ENCODE measurements around the gene TK1.

TK1 gene

DNA sequence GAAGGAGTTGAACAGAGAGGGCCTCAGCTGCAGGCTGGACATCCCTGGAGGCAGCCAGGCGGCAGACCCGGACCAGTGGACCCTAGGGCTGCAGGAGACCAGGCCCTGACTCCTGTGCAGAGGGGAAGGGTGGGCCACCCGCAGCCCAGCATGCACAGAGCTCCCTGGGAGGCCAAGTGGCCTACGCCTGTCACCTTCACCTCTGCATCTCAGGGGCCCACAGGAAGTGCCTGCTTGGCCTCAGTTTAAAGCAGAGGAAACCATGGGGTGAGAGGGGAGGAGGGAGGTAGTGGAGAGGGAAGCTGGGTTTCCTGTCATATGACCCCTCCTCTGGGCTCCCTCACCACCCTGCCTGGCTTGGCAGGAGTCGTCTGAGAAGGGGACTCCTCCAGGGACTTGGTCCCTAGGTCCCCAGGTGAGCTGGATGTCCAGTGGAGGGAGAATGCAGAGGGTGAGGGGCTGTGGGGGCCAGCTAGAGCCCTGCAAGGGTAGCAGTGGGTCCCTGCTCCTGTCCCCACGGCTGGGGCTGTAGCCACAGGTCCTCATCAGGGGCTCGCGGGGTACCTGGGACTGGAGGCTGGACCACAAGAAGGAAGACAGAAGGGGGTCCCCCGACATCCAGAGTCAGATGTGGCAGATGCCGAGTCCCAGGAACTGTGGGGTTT lies 56.3 kb downstream of the TK1 start, which contains the start of gene TMC8:
Gene TMC8, plus strand, starts transcription at position 335 of the 665 bp plus-strand sequence. CDS start 818 bp downstream, outside the sequence.
- ChIA-PET POLR2A (interaction anchor here (0.9 to 3.0 kb wide), 4 partner anchors 9 to 76 kb away, joined by 3 to 11 read pairs (median 4); no protein-coding TSS in a partner anchor), CTCF (interaction anchor here (0.7 to 10.4 kb wide), 7 partner anchors 9 to 71 kb away, joined by 3 to 122 read pairs (median 6); no protein-coding TSS in a partner anchor)
- Histone ChIP-seq H3K36me3 (ENCODE audit: control insufficient read depth in 4 of 4, insufficient read depth in 4 of 4, low read length in 3 of 4) (peaks cover 0 to 40% (median 30%) of the 10 kb centered on the region in 4 experiments), H3K27me3 (replicated peaks in 2 of 5; ENCODE audit: control insufficient read depth in 4 of 5, insufficient read depth in 5 of 5, low read length in 4 of 5) (no peaks in the 10 kb centered on the region), H3K4me1 (ENCODE audit: control extremely low read depth in 1 of 4, control insufficient read depth in 4 of 4, insufficient read depth in 4 of 4, low read length in 3 of 4) (peaks cover 0 to 86% (median 81%) of the 10 kb centered on the region in 4 experiments), H3K9me3 (ENCODE audit: control extremely low read depth in 1 of 5, control insufficient read depth in 4 of 5, insufficient read depth in 2 of 5, low read depth in 1 of 5, low read length in 4 of 5) (no peaks in the 10 kb centered on the region), H3K4me3 (ENCODE audit: control insufficient read depth in 1 of 7, extremely low read depth in 1 of 7, insufficient read depth in 4 of 7, low read depth in 2 of 7, low read length in 6 of 7) (peak within 1 kb of the TSS; percentile 41 to 89 (median 74)), H3K27ac (ENCODE audit: insufficient read depth in 1 of 2, low read depth in 1 of 2, low read length in 2 of 2, poor library complexity in 1 of 2, severe bottlenecking in 2 of 2) (peak within 1 kb of the TSS; percentile 55 to 75)
- DNase-seq: peak; percentile 81 to 96 (median 94)
- WGBS (ENCODE audit: insufficient coverage): 0% methylated on average over 6 of the region's 10 CpGs

DNA sequence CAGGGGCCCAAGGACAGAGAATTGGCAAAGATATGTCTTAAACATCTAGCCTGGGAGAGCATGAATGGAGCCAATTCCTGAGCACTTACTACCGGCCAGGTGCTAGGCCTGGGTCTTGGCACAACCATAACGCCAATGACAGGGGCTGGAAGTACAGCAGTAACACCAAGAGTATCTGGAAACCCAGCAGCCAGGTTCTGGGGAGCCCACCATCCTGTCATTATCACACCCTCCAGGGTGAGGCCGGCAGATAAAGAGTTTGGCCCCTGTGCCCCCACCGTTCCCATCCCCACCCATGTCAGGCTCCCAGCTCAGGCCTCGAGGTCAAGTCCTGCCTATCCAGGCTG lies 56.8 kb downstream of the TK1 start:
- peak overlapping the region in 6 of 7 experiments; percentile 13 to 89 (median 81) for H3K4me3 ChIP-seq (ENCODE audit: control insufficient read depth in 1 of 7, extremely low read depth in 1 of 7, insufficient read depth in 4 of 7, low read depth in 2 of 7, low read length in 6 of 7)
- POLR2A ChIA-PET: interaction anchor here (0.9 to 3.0 kb wide), 4 partner anchors 10 to 76 kb away, joined by 3 to 11 read pairs (median 4); no protein-coding TSS in a partner anchor
- no peaks in the 10 kb centered on the region for H3K9me3 ChIP-seq (ENCODE audit: control extremely low read depth in 1 of 5, control insufficient read depth in 4 of 5, insufficient read depth in 2 of 5, low read depth in 1 of 5, low read length in 4 of 5)
- peaks cover 2 to 39% (median 26%) of the 10 kb centered on the region in 4 experiments for H3K36me3 ChIP-seq (ENCODE audit: control insufficient read depth in 4 of 4, insufficient read depth in 4 of 4, low read length in 3 of 4)
- H3K27me3 ChIP-seq (replicated peaks in 2 of 5; ENCODE audit: control insufficient read depth in 4 of 5, insufficient read depth in 5 of 5, low read length in 4 of 5): no peaks in the 10 kb centered on the region
- WGBS (ENCODE audit: insufficient coverage): 0% methylated on average over 3 of the region's 5 CpGs
- H3K27ac ChIP-seq (ENCODE audit: insufficient read depth in 1 of 2, low read depth in 1 of 2, low read length in 2 of 2, poor library complexity in 1 of 2, severe bottlenecking in 2 of 2): peak overlapping the region; percentile 51 to 75
- DNase-seq: peak in 2 of 3 donors; percentile 52 to 68
- CTCF ChIA-PET: interaction anchor here (0.7 to 10.4 kb wide), 7 partner anchors 10 to 71 kb away, joined by 3 to 122 read pairs (median 6); no protein-coding TSS in a partner anchor
- peaks cover 0 to 89% (median 84%) of the 10 kb centered on the region in 4 experiments for H3K4me1 ChIP-seq (ENCODE audit: control extremely low read depth in 1 of 4, control insufficient read depth in 4 of 4, insufficient read depth in 4 of 4, low read length in 3 of 4)

DNA sequence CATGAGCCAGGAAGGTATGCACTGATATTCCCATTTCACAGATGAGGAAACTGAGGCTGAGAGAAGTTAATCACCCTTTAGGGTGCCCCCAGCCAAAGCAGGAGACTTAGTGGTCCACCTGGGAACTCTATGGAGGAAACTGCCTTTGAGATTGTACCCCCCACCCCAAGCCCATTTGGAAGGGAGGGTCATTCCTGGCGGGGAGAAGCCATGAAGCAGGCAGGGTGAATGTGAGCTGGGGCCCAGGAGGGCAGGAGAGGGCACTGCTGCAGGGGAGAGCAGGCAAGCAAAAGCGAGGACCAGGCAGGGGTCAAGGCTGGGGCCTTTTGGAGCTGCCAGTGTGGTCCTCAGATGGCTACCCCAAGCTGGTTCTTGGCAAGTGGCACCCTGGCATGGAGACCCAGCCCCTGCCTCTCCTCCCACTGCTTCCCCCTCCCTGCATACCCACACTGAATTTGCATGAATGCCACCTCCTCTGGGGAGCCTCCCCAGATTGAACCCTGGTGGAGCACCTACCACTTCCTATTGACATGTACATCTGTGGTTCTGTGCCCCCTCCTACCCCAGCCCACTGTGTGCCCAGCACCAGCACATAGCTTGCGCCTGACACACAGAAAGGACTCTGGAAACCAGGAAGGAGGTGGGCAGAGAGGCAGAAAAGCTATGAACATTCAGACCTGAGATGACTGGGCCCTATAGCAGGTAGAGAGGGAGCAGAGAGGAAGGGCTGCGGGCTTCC lies 57.3 kb downstream of the TK1 start:
- no peaks in the 10 kb centered on the region for H3K27me3 ChIP-seq (replicated peaks in 2 of 5; ENCODE audit: control insufficient read depth in 4 of 5, insufficient read depth in 5 of 5, low read length in 4 of 5)
- ChIA-PET POLR2A (interaction anchor here (0.9 to 3.0 kb wide), 4 partner anchors 10 to 77 kb away, joined by 3 to 11 read pairs (median 4); no protein-coding TSS in a partner anchor), CTCF (interaction anchor here (1.4 to 10.4 kb wide), 7 partner anchors 6 to 47 kb away, joined by 5 to 122 read pairs (median 7); no protein-coding TSS in a partner anchor)
- 39% methylated on average over 3 of the region's 4 CpGs for WGBS (ENCODE audit: insufficient coverage)
- H3K27ac ChIP-seq (ENCODE audit: insufficient read depth in 1 of 2, low read depth in 1 of 2, low read length in 2 of 2, poor library complexity in 1 of 2, severe bottlenecking in 2 of 2): peak overlapping the region in 1 of 2 experiments; percentile 75
- H3K9me3 ChIP-seq (ENCODE audit: control extremely low read depth in 1 of 5, control insufficient read depth in 4 of 5, insufficient read depth in 2 of 5, low read depth in 1 of 5, low read length in 4 of 5): no peaks in the 10 kb centered on the region
- peaks cover 0 to 90% (median 85%) of the 10 kb centered on the region in 4 experiments for H3K4me1 ChIP-seq (ENCODE audit: control extremely low read depth in 1 of 4, control insufficient read depth in 4 of 4, insufficient read depth in 4 of 4, low read length in 3 of 4)
- DNase-seq: peak in 2 of 3 donors; percentile 41 to 54
- H3K36me3 ChIP-seq (ENCODE audit: control insufficient read depth in 4 of 4, insufficient read depth in 4 of 4, low read length in 3 of 4): peaks cover 2 to 39% (median 21%) of the 10 kb centered on the region in 4 experiments
- H3K4me3 ChIP-seq (ENCODE audit: control insufficient read depth in 1 of 7, extremely low read depth in 1 of 7, insufficient read depth in 4 of 7, low read depth in 2 of 7, low read length in 6 of 7): peak overlapping the region in 6 of 7 experiments; percentile 2 to 88 (median 78)

GRCh38 chr17:78128551-78129350 lies 58.1 kb downstream of the TK1 start, which contains the start of gene TMC6:
TMC6 (minus strand) TSS chr17:78128755; CDS start chr17:78126832, 1,923 bp downstream.
- Histone ChIP-seq H3K4me1 (ENCODE audit: control extremely low read depth in 1 of 4, control insufficient read depth in 4 of 4, insufficient read depth in 4 of 4, low read length in 3 of 4) (peaks cover 0 to 90% (median 87%) of the 10 kb centered on the region in 4 experiments), H3K27me3 (replicated peaks in 2 of 5; ENCODE audit: control insufficient read depth in 4 of 5, insufficient read depth in 5 of 5, low read length in 4 of 5) (no peaks in the 10 kb centered on the region), H3K9me3 (ENCODE audit: control extremely low read depth in 1 of 5, control insufficient read depth in 4 of 5, insufficient read depth in 2 of 5, low read depth in 1 of 5, low read length in 4 of 5) (no peaks in the 10 kb centered on the region), H3K4me3 (ENCODE audit: control insufficient read depth in 1 of 7, extremely low read depth in 1 of 7, insufficient read depth in 4 of 7, low read depth in 2 of 7, low read length in 6 of 7) (peak within 1 kb of the TSS; percentile 46 to 88 (median 70)), H3K36me3 (ENCODE audit: control insufficient read depth in 4 of 4, insufficient read depth in 4 of 4, low read length in 3 of 4) (peaks cover 2 to 38% (median 18%) of the 10 kb centered on the region in 4 experiments), H3K27ac (ENCODE audit: insufficient read depth in 1 of 2, low read depth in 1 of 2, low read length in 2 of 2, poor library complexity in 1 of 2, severe bottlenecking in 2 of 2) (peak within 1 kb of the TSS in 1 of 2 experiments; percentile 79)
- POLR2A ChIA-PET: no interaction called here
- DNase-seq: peak in 2 of 3 donors; percentile 76 to 82
- CTCF ChIA-PET: interaction anchor here (1.1 to 5.5 kb wide), 4 partner anchors 7 to 48 kb away, joined by 5 to 51 read pairs (median 6); no protein-coding TSS in a partner anchor
- under 1% methylated on average over 19 of the region's 54 CpGs for WGBS (ENCODE audit: insufficient coverage)

GRCh38 chr17:78127888-78128550 lies 58.8 kb downstream of the TK1 start:
- peak in 1 of 3 donors; percentile 16 for DNase-seq
- peak overlapping the region in 1 of 2 experiments; percentile 79 for H3K27ac ChIP-seq (ENCODE audit: insufficient read depth in 1 of 2, low read depth in 1 of 2, low read length in 2 of 2, poor library complexity in 1 of 2, severe bottlenecking in 2 of 2)
- peaks cover 2 to 38% (median 16%) of the 10 kb centered on the region in 4 experiments for H3K36me3 ChIP-seq (ENCODE audit: control insufficient read depth in 4 of 4, insufficient read depth in 4 of 4, low read length in 3 of 4)
- peaks cover 0 to 87% (median 81%) of the 10 kb centered on the region in 4 experiments for H3K4me1 ChIP-seq (ENCODE audit: control extremely low read depth in 1 of 4, control insufficient read depth in 4 of 4, insufficient read depth in 4 of 4, low read length in 3 of 4)
- no peaks in the 10 kb centered on the region for H3K9me3 ChIP-seq (ENCODE audit: control extremely low read depth in 1 of 5, control insufficient read depth in 4 of 5, insufficient read depth in 2 of 5, low read depth in 1 of 5, low read length in 4 of 5)
- 0% methylated on average over 26 of the region's 39 CpGs for WGBS (ENCODE audit: insufficient coverage)
- no peaks in the 10 kb centered on the region for H3K27me3 ChIP-seq (replicated peaks in 2 of 5; ENCODE audit: control insufficient read depth in 4 of 5, insufficient read depth in 5 of 5, low read length in 4 of 5)
- CTCF ChIA-PET: interaction anchor here (0.7 to 5.5 kb wide), 5 partner anchors 8 to 48 kb away, joined by 3 to 51 read pairs (median 6); no protein-coding TSS in a partner anchor
- H3K4me3 ChIP-seq (ENCODE audit: control insufficient read depth in 1 of 7, extremely low read depth in 1 of 7, insufficient read depth in 4 of 7, low read depth in 2 of 7, low read length in 6 of 7): peak overlapping the region; percentile 46 to 88 (median 70)
- POLR2A ChIA-PET: interaction anchor here (0.6 kb wide), 1 partner anchor 1641 kb away, joined by 4 read pairs; no protein-coding TSS in a partner anchor
